ENCODE data around the gene CACNA2D1. TPM values are rescaled to one million over a fixed set of nuclear protein-coding genes. Genes with fewer than 3 reads are reported as not detected.

Gene CACNA2D1
- total and polyA plus RNA-seq, 9 of the 15 experiments (the other 6 are each of a cell fraction or from before 2014, with no cell fraction given), result 0.49 TPM; not detected in 8

GRCh38 chr7:82019551-82020475 lies 423.8 kb downstream of the CACNA2D1 start:
- Histone ChIP-seq H3K36me3 (ENCODE audit: control insufficient read depth, insufficient read depth, low read length) (no peaks in the 10 kb centered on the region), H3K79me2 (ENCODE audit: control insufficient read depth, insufficient read depth, low read length) (no peaks in the 10 kb centered on the region), H3K27me3 (ENCODE audit: control insufficient read depth in 2 of 2, insufficient read depth in 2 of 2, low read length in 2 of 2) (no peaks in the 10 kb centered on the region), H3K27ac (ENCODE audit: extremely low read depth, low read depth, low read length) (no peak overlapping the region), H3K4me1 (replicated peaks in 1 of 2; ENCODE audit: control insufficient read depth in 2 of 2, insufficient read depth in 2 of 2, low read length in 2 of 2) (no peaks in the 10 kb centered on the region), H3K4me2 (ENCODE audit: insufficient read depth, low read length) (no peak overlapping the region), H2AFZ (ENCODE audit: low read depth, low read length) (no peak overlapping the region), H4K20me1 (replicated peaks; ENCODE audit: control insufficient read depth, insufficient read depth, low read length) (no peaks in the 10 kb centered on the region), H3K9me1 (ENCODE audit: control insufficient read depth, insufficient read depth, low read length) (no peaks in the 10 kb centered on the region), H3K9ac (ENCODE audit: insufficient read depth in 1 of 2, low read depth in 2 of 2, low read length in 2 of 2) (no peak overlapping the region), H3K4me3 (no peak overlapping the region), H3K9me3 (replicated peaks; ENCODE audit: control insufficient read depth, insufficient read depth, low read depth, low read length) (no peaks in the 10 kb centered on the region; the same call in 1 of the 2 replicates)
- ChIA-PET CTCF (ENCODE audit: low intra/inter-chr PET ratio) (no interaction called here), POLR2A (no interaction called here)
- intact Hi-C loops (cut with micrococcal nuclease), result no loop called here
- WGBS (ENCODE audit: insufficient coverage, low coverage, missing lambda C conversion rate), result 0% methylated on average over 3 of the region's 3 CpGs
- TF ChIP-seq ZNF347 (CRISPR knock-in tag; IDR thresholded peaks at IDR 0.05; ENCODE audit: low read depth) (no peak), TEAD1 (CRISPR knock-in tag; IDR thresholded peaks at IDR 0.05) (no peak), ZNF707 (CRISPR knock-in tag; conservative IDR thresholded peaks at IDR 0.05) (no peak), RNF2 (IDR thresholded peaks at IDR 0.05) (no peak), ZNF12 (CRISPR knock-in tag; IDR thresholded peaks at IDR 0.05) (no peak), ZNF696 (CRISPR knock-in tag; conservative IDR thresholded peaks at IDR 0.05) (no peak), XRCC3 (IDR thresholded peaks at IDR 0.05) (no peak), E2F1 (CRISPR knock-in tag; IDR thresholded peaks at IDR 0.05) (no peak), MED1 (CRISPR knock-in tag; IDR thresholded peaks at IDR 0.05; ENCODE audit: borderline replicate concordance) (no peak), HDAC8 (tag; IDR thresholded peaks at IDR 0.05) (no peak), KLF10 (CRISPR knock-in tag; IDR thresholded peaks at IDR 0.05) (no peak), NFRKB (IDR thresholded peaks at IDR 0.05; ENCODE audit: low read depth) (no peak), SMARCA5 (IDR thresholded peaks at IDR 0.05) (no peak), ZKSCAN8 (CRISPR knock-in tag; IDR thresholded peaks at IDR 0.05) (no peak), MBD2 (IDR thresholded peaks at IDR 0.05; ENCODE audit: borderline replicate concordance, low read depth) (no peak), OTX1 (CRISPR knock-in tag; IDR thresholded peaks at IDR 0.05) (no peak), MCM5 (IDR thresholded peaks at IDR 0.05; ENCODE audit: low read depth) (no peak)
- no peak for ATAC-seq
- no peak for DNase-seq (ENCODE audit: extremely low read depth in 1 of 4, low spot score in 3 of 4)
- no TSS peak for BruUV-seq (replicated peaks)
- FAIRE-seq, result no peak
- in situ Hi-C loops (cut with MboI), result no loop called here

Data from K562 (cell line).